GM18505 (cell line): ENCODE measurements around the gene CCDC124.

Source experiments
- ATAC-seq: cut with Tn5 transposase; IDR thresholded peaks from one replicate; pipeline ENCODE4 v1.9.1; 2021; ENCODE audit not compliant: unreplicated experiment
- POLR2A ChIP-seq: IDR thresholded peaks from 4 replicates; pipeline ENCODE4 v1.6.1; 2011; ENCODE audit warnings: borderline replicate concordance; ENCODE audit not compliant: insufficient read depth, insufficient read length; ENCODE audit errors: extremely low read depth

CCDC124 gene

DNA sequence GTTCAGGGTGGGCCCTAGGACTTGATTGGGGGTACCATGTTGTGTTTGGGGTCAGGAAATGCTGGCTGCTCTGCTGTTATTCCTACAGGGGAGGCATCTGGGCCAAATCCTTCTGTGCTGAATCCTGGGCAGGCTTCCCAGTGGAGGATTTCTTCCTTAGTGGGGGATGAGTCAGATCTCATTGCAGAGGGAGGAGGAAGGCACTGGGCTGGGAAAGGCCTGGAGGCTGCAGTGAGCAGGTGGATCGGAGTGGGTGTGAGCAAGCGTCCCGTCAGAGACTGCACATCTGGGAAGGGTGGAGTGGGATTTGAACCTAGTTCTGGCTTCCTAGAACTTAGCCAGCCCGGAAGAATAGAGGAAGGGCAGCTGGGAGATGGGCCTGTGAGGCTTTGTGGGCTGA, 11.5 kb downstream of the CCDC124 start:
- ATAC-seq: no peak
- TF ChIP-seq POLR2A: no peak

GRCh38 chr19:17946965-17947784, 14.4 kb downstream of the CCDC124 start:
- peak; percentile 31 for ATAC-seq
- TF ChIP-seq POLR2A: no peak

DNA sequence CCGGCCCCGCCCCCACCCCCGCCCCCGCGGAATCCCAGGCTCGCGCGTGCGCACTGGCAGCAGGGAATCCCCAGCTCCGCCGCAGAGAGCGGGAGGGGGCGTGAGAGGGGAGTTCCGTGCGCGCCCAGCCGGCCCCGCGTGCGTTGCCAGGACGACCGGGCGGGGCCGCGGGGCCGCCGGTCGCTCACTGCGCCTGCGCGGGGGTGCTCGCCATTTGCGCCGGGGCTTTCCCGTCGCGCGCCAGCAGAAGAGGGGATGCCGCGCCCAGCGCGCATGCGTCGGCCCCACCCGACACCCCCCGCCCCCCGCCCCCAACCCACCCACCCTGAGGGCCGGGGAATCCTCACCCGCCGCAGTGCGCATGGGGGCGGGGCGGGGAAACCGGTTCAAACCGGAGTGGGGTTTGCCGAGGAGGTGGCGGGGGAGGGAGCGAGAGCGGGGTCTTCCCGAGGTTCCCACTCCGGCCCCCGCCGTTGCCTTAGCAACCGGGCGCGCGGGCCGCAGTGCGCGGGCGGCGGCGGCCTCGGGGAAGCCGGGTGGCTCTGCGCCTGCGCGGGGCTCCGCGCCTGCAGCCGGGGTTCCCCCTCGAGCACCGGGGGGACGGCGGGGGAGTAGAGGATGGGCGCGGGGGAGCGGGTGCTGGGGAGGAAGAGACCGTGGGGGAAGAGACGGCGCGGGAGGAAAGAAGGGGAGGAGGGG, 15.1 kb downstream of the CCDC124 start:
- TF ChIP-seq POLR2A: no peak
- ATAC-seq: peak; percentile 51

- no peak for TF ChIP-seq POLR2A
- no peak for ATAC-seq
These were observed 15.7 kb downstream of the CCDC124 start for GRCh38 chr19:17948514-17948900.

DNA sequence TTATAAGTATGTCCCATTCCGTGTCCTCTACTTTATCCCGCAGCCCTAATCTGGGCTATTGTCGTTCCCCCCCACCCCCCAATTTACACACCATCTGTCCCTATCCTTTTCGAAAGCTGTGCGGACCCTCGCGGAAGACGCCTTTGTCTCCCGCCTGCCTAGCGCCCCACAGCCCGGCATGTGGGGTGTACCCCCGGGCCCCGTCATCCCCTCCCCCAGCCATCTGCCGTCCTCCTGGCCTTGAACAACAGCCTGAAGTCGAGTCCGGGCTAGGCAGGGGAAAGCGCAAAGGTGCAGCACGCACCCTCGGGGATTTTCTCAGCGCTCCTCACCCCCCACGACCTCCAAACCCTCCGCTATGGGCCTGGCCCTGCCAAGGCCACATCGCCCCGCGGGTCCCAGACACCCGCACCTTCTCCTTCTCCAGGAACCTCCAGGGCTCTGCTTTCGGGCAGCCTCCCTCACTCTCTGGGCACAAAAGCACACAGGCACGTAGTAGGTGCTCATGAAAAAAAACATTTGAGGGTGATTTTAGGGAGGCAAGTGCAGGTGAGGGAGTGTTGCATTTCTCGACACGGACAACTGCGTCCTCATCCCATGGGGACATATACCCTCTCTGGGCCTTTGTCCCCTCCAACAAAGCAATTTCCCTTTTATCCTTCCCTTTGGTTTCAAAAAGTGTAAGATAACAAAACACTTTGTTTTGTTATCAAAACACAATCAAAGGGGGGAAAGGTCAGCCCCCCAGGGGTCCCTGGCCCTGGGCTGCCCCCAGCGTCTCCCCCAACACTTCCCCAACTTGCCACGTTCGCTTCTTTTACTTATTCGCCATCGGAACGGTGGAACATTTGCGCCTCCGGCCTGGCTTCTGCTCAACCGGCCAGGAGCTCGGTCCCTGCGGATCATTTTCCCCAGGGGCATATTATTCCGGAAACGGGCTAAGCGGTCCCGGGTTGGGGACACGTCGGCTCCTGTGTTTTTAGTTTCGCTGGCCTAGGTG, 16.4 kb downstream of the CCDC124 start:
- no peak for TF ChIP-seq POLR2A
- ATAC-seq: no peak

DNA sequence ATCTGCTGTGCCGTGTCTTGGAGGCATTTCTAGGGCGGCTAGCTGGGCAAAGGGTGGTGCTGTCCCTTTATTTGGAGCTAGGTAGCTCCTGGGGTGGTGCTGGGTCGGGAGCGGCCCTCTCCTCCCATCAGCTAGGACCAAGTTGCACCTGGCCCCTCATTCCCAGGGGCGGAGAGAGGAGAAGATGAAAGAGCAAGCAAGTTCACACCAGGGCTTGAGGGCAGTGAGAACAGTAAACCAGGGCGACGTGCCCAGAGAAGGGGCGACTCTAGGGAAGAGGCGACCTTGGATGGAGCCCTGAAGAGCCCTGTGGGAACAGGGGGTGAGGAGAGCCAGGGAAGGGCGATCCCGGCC, 17.1 kb downstream of the CCDC124 start:
- no peak for TF ChIP-seq POLR2A
- no peak for ATAC-seq

- no peak for ATAC-seq
- no peak for TF ChIP-seq POLR2A
These were observed 17.7 kb downstream of the CCDC124 start for GRCh38 chr19:17950310-17951156.

- no peak for TF ChIP-seq POLR2A
- no peak for ATAC-seq
These were observed 18.6 kb downstream of the CCDC124 start for GRCh38 chr19:17951157-17951989.

GRCh38 chr19:17951990-17952976, 19.5 kb downstream of the CCDC124 start:
- TF ChIP-seq POLR2A: no peak
- no peak for ATAC-seq

GRCh38 chr19:17953316-17953801, 20.5 kb downstream of the CCDC124 start:
- no peak for ATAC-seq
- no peak for TF ChIP-seq POLR2A
